Kidney epithelial cell (primary cell): ENCODE results near the gene ZNF3. TPM values are rescaled to one million over a fixed set of nuclear protein-coding genes. Genes with fewer than 3 reads are reported as not detected.

Experiments
- DNase-seq: peaks from one replicate; pipeline ENCODE4 v3.0.0-alpha.2; 2010; ENCODE audit warnings: low read depth
- H3K27me3 ChIP-seq: 2 replicates; pipeline ENCODE4 v1.6.0; 2011; ENCODE audit warnings: low read length; ENCODE audit not compliant: control insufficient read depth, insufficient read depth
- H3K36me3 ChIP-seq: 2 replicates; pipeline ENCODE4 v1.5.1; 2011; ENCODE audit warnings: low read length; ENCODE audit not compliant: control insufficient read depth, insufficient read depth
- H3K4me3 ChIP-seq: 2 replicates; pipeline ENCODE4 v1.5.1; 2011; ENCODE audit warnings: low read depth, mild to moderate bottlenecking, control low read depth, low read length
- total RNA-seq: library from RNA; depleted of rRNA; stranded (reverse); fragments of >200 nt; gene quantifications from 2 replicates; pipeline ENCODE4 v1.2.3, GENCODE V29; 2015
- TF ChIP-seq, protein P1 (sequence below): IDR thresholded peaks from 2 replicates; pipeline ENCODE4 v1.5.1; 2011; ENCODE audit warnings: mild to moderate bottlenecking, moderate library complexity, low read length, control low read depth, inconsistent platforms; ENCODE audit not compliant: insufficient read depth, poor library complexity, severe bottlenecking

Gene ZNF3
- total RNA-seq, 1 donor from 2014 or later, result 44.9 TPM

- Histone ChIP-seq H3K27me3 (no peaks in the 10 kb centered on the region), H3K36me3 (peaks cover 1% of the 10 kb centered on the region), H3K4me3 (no peak overlapping the region)
- DNase-seq, result no peak
- TF ChIP-seq, protein P1, sequence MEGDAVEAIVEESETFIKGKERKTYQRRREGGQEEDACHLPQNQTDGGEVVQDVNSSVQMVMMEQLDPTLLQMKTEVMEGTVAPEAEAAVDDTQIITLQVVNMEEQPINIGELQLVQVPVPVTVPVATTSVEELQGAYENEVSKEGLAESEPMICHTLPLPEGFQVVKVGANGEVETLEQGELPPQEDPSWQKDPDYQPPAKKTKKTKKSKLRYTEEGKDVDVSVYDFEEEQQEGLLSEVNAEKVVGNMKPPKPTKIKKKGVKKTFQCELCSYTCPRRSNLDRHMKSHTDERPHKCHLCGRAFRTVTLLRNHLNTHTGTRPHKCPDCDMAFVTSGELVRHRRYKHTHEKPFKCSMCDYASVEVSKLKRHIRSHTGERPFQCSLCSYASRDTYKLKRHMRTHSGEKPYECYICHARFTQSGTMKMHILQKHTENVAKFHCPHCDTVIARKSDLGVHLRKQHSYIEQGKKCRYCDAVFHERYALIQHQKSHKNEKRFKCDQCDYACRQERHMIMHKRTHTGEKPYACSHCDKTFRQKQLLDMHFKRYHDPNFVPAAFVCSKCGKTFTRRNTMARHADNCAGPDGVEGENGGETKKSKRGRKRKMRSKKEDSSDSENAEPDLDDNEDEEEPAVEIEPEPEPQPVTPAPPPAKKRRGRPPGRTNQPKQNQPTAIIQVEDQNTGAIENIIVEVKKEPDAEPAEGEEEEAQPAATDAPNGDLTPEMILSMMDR, result no peak
These were observed 15.9 kb downstream of the ZNF3 start for GRCh38 chr7:100065452-100066186.

DNA sequence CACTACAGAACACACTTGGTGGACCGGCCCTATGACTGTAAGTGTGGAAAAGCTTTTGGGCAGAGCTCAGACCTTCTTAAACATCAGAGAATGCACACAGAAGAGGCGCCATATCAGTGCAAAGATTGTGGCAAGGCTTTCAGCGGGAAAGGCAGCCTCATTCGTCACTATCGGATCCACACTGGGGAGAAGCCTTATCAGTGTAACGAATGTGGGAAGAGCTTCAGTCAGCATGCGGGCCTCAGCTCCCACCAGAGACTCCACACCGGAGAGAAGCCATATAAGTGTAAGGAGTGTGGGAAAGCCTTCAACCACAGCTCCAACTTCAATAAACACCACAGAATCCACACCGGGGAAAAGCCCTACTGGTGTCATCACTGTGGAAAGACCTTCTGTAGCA is 17.4 kb downstream of the ZNF3 start:
- no peak for DNase-seq
- TF ChIP-seq, protein P1, result no peak
- H3K4me3 ChIP-seq, result no peak overlapping the region
- H3K27me3 ChIP-seq, result no peaks in the 10 kb centered on the region
- H3K36me3 ChIP-seq, result no peaks in the 10 kb centered on the region

- TF ChIP-seq, protein P1, result no peak
- Histone ChIP-seq H3K4me3 (no peak overlapping the region), H3K36me3 (peaks cover under 1% of the 10 kb centered on the region), H3K27me3 (no peaks in the 10 kb centered on the region)
- no peak for DNase-seq
These were observed 18.1 kb downstream of the ZNF3 start for GRCh38 chr7:100063376-100063775.

GRCh38 chr7:100061518-100062193 is 19.9 kb downstream of the ZNF3 start:
- TF ChIP-seq, protein P1, result no peak
- Histone ChIP-seq H3K4me3 (no peak overlapping the region), H3K27me3 (no peaks in the 10 kb centered on the region), H3K36me3 (peaks cover 3% of the 10 kb centered on the region)
- no peak for DNase-seq

DNA sequence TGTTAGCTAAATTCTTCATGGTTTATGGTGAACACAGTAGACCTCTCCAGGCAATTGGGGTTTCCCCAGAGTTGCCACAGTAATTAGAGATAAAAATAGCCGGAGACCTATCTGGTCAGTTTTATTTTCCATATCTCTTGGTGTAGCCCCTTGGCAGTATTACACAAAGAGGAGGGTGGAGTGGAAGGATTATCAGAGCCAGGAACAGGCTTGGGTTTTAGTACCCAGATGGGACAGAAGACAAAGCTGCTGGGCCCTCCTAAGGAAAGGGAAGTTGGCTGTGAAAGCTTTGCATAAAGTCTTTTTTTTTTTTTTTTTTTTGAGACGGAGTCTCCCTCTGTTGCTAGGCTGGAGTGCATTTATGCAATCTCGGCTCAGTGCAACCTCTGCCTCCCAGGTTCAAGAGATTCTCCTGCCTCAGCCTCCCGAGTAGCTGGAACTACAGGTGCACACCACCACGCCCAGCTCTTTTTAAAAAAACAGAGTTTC is 22.2 kb downstream of the ZNF3 start:
- no peak overlapping the region for H3K4me3 ChIP-seq
- TF ChIP-seq, protein P1, result no peak
- peaks cover 3% of the 10 kb centered on the region for H3K36me3 ChIP-seq
- no peaks in the 10 kb centered on the region for H3K27me3 ChIP-seq
- no peak for DNase-seq
